IMR-90 (cell line): ENCODE measurements around the gene TP53I11.

Source experiments
- BHLHE40 ChIP-seq: fragments of 150-350 bp; IDR thresholded peaks from 2 replicates; pipeline ENCODE4 v1.6.1; 2016; ENCODE audit warnings: mild to moderate bottlenecking, low read depth, low read length
- CEBPB ChIP-seq: IDR thresholded peaks from 2 replicates; pipeline ENCODE4 v1.6.1; 2012; ENCODE audit warnings: low read depth, low read length, improper control_type of control experiment
- CHD1 ChIP-seq: IDR thresholded peaks from 2 replicates; pipeline ENCODE4 v1.6.1; 2012; ENCODE audit warnings: low read depth, low read length, improper control_type of control experiment
- MXI1 ChIP-seq: IDR thresholded peaks from 2 replicates; pipeline ENCODE4 v1.6.1; 2012; ENCODE audit warnings: low read depth, mild to moderate bottlenecking, low read length, moderate library complexity, borderline replicate concordance
- POLR2A ChIP-seq: IDR thresholded peaks from 2 replicates; pipeline ENCODE4 v1.6.1; 2012; ENCODE audit warnings: mild to moderate bottlenecking, low read depth, low read length
- RAD21 ChIP-seq: IDR thresholded peaks from 2 replicates; pipeline ENCODE4 v1.6.1; 2012; ENCODE audit warnings: low read length, improper control_type of control experiment
- RCOR1 ChIP-seq: IDR thresholded peaks from 2 replicates; pipeline ENCODE4 v1.6.1; 2012; ENCODE audit warnings: mild to moderate bottlenecking, low read length, improper control_type of control experiment; ENCODE audit not compliant: insufficient replicate concordance
- SMC3 ChIP-seq: fragments of 150-350 bp; IDR thresholded peaks from 2 replicates; pipeline ENCODE4 v1.6.1; 2016; ENCODE audit warnings: low read depth, mild to moderate bottlenecking, antibody characterized with exemption, low read length, moderate library complexity
- TF ChIP-seq, protein P1 (sequence below): conservative IDR thresholded peaks from 2 replicates; pipeline ENCODE4 v1.5.1; 2012; ENCODE audit warnings: mild to moderate bottlenecking, low read depth, low read length, improper control_type of control experiment
- TF ChIP-seq, protein P2 (sequence below): fragments of 150-350 bp; IDR thresholded peaks from 2 replicates; pipeline ENCODE4 v1.6.1; 2017; ENCODE audit warnings: mild to moderate bottlenecking, antibody characterized with exemption, low read length, low read depth

DNA sequence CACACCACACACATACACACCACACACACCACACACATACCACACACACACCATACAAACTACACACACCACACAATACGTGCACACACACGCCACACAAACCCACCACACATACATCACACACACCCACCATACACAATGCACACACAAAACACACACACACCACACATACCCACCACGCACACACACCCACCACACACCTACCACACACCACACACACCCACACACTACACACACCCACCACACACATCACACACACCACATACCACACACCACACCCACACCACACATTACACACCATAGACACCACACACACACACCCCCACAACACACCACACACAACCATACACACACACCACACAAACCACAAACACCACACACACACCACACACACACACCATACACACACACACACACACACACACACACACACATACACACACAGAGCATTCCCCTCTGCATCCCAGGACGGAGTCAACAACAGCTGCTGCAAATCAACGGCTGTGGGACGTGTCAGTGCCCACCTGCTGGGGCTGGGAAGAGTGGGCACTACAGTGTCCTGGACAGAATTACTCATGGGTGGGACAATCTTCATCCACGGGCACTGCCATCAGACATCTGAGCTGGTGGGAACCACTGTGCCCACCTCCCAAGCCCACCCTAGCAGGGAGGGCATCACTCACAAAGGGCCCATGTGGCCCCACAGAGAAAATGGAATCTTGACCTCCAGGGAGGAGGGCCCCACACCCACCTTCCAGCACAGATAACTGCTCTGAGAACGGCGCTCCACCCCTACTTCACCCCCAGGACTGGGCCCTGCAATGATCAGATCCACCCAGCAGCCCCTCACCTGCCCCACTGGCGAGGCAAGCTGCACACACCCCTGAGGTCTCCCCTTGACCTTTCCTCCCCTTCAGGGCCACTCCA, 8.4 kb downstream of the TP53I11 start:
- TF ChIP-seq, protein P1, sequence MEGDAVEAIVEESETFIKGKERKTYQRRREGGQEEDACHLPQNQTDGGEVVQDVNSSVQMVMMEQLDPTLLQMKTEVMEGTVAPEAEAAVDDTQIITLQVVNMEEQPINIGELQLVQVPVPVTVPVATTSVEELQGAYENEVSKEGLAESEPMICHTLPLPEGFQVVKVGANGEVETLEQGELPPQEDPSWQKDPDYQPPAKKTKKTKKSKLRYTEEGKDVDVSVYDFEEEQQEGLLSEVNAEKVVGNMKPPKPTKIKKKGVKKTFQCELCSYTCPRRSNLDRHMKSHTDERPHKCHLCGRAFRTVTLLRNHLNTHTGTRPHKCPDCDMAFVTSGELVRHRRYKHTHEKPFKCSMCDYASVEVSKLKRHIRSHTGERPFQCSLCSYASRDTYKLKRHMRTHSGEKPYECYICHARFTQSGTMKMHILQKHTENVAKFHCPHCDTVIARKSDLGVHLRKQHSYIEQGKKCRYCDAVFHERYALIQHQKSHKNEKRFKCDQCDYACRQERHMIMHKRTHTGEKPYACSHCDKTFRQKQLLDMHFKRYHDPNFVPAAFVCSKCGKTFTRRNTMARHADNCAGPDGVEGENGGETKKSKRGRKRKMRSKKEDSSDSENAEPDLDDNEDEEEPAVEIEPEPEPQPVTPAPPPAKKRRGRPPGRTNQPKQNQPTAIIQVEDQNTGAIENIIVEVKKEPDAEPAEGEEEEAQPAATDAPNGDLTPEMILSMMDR = no peak
- TF ChIP-seq CEBPB (no peak), BHLHE40 (no peak), SMC3 (no peak), POLR2A (no peak), MXI1 (no peak), RAD21 (no peak), CHD1 (no peak), RCOR1 (no peak)
- TF ChIP-seq, protein P2, sequence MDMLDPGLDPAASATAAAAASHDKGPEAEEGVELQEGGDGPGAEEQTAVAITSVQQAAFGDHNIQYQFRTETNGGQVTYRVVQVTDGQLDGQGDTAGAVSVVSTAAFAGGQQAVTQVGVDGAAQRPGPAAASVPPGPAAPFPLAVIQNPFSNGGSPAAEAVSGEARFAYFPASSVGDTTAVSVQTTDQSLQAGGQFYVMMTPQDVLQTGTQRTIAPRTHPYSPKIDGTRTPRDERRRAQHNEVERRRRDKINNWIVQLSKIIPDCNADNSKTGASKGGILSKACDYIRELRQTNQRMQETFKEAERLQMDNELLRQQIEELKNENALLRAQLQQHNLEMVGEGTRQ = no peak
